ENCODE results near the gene JAZF1. TPM values are rescaled to one million over a fixed set of nuclear protein-coding genes. Genes with fewer than 3 reads are reported as not detected.

JAZF1 gene
- total and polyA plus RNA-seq, 10 of the 15 experiments (the other 5 are each of a cell fraction or from before 2014, with no cell fraction given), result 0.04 to 0.82 (median 0.15) TPM; not detected in 3

DNA sequence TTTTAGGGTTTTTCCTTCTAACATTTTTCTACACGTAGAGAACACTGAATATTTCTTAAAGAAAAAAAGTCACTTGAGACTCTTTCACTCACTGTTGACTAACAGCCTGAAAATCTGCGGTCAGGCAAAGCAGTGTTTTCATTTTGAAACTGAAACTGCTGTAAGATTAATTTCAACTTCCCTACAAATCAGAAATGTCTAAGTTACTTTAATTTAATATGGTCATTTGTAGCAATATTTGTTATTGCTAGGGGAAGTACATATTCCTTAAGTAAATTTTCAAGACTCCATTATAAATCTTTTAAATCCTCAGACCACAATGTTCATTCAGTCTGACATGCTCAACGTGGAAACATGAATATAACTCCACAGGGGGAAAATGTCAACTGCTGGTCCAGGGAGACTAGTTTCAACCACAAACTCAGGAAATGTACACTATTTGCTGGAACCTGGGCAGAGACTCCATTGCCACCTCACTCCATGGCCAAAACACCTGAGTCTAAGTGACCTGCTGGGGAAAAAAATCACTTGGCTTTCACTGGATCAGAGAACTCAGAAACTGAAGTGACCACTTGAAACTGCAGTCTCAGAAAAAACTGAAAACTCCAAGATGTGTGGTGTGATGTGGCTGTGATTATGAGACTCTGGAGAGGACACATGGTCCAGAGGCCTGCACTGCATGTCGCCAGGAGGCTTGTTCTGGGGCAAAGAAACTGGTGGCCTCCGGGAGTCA, 279.4 kb downstream of the JAZF1 start (continued):
- peak; percentile 33; the same call in 1 of the 2 replicates for TF ChIP-seq BACH1 (IDR thresholded peaks at IDR 0.05; ENCODE audit: borderline replicate concordance)
- no peak for TF ChIP-seq SIN3A (IDR thresholded peaks at IDR 0.05; ENCODE audit: low read depth, low read length)
- TF ChIP-seq, protein P1, sequence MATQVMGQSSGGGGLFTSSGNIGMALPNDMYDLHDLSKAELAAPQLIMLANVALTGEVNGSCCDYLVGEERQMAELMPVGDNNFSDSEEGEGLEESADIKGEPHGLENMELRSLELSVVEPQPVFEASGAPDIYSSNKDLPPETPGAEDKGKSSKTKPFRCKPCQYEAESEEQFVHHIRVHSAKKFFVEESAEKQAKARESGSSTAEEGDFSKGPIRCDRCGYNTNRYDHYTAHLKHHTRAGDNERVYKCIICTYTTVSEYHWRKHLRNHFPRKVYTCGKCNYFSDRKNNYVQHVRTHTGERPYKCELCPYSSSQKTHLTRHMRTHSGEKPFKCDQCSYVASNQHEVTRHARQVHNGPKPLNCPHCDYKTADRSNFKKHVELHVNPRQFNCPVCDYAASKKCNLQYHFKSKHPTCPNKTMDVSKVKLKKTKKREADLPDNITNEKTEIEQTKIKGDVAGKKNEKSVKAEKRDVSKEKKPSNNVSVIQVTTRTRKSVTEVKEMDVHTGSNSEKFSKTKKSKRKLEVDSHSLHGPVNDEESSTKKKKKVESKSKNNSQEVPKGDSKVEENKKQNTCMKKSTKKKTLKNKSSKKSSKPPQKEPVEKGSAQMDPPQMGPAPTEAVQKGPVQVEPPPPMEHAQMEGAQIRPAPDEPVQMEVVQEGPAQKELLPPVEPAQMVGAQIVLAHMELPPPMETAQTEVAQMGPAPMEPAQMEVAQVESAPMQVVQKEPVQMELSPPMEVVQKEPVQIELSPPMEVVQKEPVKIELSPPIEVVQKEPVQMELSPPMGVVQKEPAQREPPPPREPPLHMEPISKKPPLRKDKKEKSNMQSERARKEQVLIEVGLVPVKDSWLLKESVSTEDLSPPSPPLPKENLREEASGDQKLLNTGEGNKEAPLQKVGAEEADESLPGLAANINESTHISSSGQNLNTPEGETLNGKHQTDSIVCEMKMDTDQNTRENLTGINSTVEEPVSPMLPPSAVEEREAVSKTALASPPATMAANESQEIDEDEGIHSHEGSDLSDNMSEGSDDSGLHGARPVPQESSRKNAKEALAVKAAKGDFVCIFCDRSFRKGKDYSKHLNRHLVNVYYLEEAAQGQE (IDR thresholded peaks at IDR 0.05; ENCODE audit: low read depth, low read length), result no peak
- TF ChIP-seq MEF2B (IDR thresholded peaks at IDR 0.05; ENCODE audit: partially characterized antibody, poor library complexity, severe bottlenecking), result peak; percentile 51
- TF ChIP-seq STAT3 (IDR thresholded peaks at IDR 0.05; ENCODE audit: low read depth, low read length), result no peak
- TF ChIP-seq, protein P2, sequence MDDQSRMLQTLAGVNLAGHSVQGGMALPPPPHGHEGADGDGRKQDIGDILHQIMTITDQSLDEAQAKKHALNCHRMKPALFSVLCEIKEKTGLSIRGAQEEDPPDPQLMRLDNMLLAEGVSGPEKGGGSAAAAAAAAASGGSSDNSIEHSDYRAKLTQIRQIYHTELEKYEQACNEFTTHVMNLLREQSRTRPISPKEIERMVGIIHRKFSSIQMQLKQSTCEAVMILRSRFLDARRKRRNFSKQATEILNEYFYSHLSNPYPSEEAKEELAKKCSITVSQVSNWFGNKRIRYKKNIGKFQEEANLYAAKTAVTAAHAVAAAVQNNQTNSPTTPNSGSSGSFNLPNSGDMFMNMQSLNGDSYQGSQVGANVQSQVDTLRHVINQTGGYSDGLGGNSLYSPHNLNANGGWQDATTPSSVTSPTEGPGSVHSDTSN (IDR thresholded peaks at IDR 0.05; ENCODE audit: insufficient replicate concordance, low read depth, low read length), result no peak
- no peak for TF ChIP-seq NR2C2 (IDR thresholded peaks at IDR 0.05; ENCODE audit: borderline replicate concordance, control insufficient read depth, insufficient read length, low read depth)
- no peak for TF ChIP-seq MYC (IDR thresholded peaks at IDR 0.05; ENCODE audit: insufficient read depth, insufficient read length, insufficient replicate concordance, low read length, severe bottlenecking)
- TF ChIP-seq MTA2 (IDR thresholded peaks at IDR 0.05; ENCODE audit: low read depth), result peak; percentile 82
- no peak for TF ChIP-seq ESRRA (IDR thresholded peaks at IDR 0.05; ENCODE audit: low read length)
- TF ChIP-seq, protein P3, sequence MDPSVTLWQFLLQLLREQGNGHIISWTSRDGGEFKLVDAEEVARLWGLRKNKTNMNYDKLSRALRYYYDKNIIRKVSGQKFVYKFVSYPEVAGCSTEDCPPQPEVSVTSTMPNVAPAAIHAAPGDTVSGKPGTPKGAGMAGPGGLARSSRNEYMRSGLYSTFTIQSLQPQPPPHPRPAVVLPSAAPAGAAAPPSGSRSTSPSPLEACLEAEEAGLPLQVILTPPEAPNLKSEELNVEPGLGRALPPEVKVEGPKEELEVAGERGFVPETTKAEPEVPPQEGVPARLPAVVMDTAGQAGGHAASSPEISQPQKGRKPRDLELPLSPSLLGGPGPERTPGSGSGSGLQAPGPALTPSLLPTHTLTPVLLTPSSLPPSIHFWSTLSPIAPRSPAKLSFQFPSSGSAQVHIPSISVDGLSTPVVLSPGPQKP (IDR thresholded peaks at IDR 0.05; ENCODE audit: low read depth, low read length), result no peak
- TF ChIP-seq, protein P4, sequence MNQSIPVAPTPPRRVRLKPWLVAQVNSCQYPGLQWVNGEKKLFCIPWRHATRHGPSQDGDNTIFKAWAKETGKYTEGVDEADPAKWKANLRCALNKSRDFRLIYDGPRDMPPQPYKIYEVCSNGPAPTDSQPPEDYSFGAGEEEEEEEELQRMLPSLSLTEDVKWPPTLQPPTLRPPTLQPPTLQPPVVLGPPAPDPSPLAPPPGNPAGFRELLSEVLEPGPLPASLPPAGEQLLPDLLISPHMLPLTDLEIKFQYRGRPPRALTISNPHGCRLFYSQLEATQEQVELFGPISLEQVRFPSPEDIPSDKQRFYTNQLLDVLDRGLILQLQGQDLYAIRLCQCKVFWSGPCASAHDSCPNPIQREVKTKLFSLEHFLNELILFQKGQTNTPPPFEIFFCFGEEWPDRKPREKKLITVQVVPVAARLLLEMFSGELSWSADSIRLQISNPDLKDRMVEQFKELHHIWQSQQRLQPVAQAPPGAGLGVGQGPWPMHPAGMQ (IDR thresholded peaks at IDR 0.05; ENCODE audit: borderline replicate concordance), result no peak
- no peak for TF ChIP-seq ASH2L (IDR thresholded peaks at IDR 0.05; ENCODE audit: borderline replicate concordance, low read depth)
- TF ChIP-seq, protein P5, sequence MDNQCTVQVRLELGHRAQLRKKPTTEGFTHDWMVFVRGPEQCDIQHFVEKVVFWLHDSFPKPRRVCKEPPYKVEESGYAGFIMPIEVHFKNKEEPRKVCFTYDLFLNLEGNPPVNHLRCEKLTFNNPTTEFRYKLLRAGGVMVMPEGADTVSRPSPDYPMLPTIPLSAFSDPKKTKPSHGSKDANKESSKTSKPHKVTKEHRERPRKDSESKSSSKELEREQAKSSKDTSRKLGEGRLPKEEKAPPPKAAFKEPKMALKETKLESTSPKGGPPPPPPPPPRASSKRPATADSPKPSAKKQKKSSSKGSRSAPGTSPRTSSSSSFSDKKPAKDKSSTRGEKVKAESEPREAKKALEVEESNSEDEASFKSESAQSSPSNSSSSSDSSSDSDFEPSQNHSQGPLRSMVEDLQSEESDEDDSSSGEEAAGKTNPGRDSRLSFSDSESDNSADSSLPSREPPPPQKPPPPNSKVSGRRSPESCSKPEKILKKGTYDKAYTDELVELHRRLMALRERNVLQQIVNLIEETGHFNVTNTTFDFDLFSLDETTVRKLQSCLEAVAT (IDR thresholded peaks at IDR 0.05), result peak; percentile 21; the same call in 1 of the 2 replicates
- TF ChIP-seq NFXL1 (IDR thresholded peaks at IDR 0.05; ENCODE audit: borderline replicate concordance), result no peak
- TF ChIP-seq, protein P6, sequence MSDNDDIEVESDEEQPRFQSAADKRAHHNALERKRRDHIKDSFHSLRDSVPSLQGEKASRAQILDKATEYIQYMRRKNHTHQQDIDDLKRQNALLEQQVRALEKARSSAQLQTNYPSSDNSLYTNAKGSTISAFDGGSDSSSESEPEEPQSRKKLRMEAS (IDR thresholded peaks at IDR 0.05; ENCODE audit: low read depth, low read length), result no peak
- TF ChIP-seq ZNF207 (IDR thresholded peaks at IDR 0.05; ENCODE audit: borderline replicate concordance), result no peak
- no peak for TF ChIP-seq POLR2A (IDR thresholded peaks at IDR 0.05; ENCODE audit: low read depth, low read length)
- TF ChIP-seq NBN (IDR thresholded peaks at IDR 0.05), result no peak
- TF ChIP-seq RUNX3 (IDR thresholded peaks at IDR 0.05; ENCODE audit: low read length), result peak; percentile 94
- peak; percentile 41; the same call in 1 of the 2 replicates for TF ChIP-seq SPI1 (IDR thresholded peaks at IDR 0.05; ENCODE audit: borderline replicate concordance, insufficient read depth, low read depth, low read length)
